Measurements from ENCODE around the gene PEX12.

Gene PEX12

DNA sequence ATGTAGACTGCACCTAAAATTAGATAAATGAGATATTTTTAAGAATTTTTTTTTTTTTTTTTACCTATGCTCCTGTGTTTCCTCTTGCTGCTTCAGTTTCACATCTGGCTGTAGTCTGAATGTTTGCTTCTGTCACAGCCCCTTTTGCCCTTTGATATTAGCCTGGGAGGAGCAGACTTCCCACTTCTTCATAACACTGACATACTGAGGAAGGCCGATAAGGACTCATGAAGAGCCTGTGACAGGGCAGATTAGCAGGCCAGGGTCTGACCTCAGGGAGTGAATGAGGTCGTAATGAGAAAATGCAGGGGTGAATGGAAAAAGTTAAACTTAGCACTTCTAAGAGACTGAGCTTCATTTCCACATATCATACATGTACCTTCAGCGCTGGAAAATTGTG lies 17.7 kb downstream of the PEX12 start, which contains the start of gene SLFN14:
Gene SLFN14, minus strand, starts transcription at position 117 of the 400 bp plus-strand sequence. CDS start 2,757 bp downstream, outside the sequence.
- H3K4me3 ChIP-seq (ENCODE audit: low read depth, low read length): no peak within 1 kb of the TSS
- DNase-seq (ENCODE audit: low read depth): no peak
- TF ChIP-seq, protein P1, sequence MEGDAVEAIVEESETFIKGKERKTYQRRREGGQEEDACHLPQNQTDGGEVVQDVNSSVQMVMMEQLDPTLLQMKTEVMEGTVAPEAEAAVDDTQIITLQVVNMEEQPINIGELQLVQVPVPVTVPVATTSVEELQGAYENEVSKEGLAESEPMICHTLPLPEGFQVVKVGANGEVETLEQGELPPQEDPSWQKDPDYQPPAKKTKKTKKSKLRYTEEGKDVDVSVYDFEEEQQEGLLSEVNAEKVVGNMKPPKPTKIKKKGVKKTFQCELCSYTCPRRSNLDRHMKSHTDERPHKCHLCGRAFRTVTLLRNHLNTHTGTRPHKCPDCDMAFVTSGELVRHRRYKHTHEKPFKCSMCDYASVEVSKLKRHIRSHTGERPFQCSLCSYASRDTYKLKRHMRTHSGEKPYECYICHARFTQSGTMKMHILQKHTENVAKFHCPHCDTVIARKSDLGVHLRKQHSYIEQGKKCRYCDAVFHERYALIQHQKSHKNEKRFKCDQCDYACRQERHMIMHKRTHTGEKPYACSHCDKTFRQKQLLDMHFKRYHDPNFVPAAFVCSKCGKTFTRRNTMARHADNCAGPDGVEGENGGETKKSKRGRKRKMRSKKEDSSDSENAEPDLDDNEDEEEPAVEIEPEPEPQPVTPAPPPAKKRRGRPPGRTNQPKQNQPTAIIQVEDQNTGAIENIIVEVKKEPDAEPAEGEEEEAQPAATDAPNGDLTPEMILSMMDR (conservative IDR thresholded peaks at IDR 0.05; ENCODE audit: low read depth, low read length): no peak

DNA sequence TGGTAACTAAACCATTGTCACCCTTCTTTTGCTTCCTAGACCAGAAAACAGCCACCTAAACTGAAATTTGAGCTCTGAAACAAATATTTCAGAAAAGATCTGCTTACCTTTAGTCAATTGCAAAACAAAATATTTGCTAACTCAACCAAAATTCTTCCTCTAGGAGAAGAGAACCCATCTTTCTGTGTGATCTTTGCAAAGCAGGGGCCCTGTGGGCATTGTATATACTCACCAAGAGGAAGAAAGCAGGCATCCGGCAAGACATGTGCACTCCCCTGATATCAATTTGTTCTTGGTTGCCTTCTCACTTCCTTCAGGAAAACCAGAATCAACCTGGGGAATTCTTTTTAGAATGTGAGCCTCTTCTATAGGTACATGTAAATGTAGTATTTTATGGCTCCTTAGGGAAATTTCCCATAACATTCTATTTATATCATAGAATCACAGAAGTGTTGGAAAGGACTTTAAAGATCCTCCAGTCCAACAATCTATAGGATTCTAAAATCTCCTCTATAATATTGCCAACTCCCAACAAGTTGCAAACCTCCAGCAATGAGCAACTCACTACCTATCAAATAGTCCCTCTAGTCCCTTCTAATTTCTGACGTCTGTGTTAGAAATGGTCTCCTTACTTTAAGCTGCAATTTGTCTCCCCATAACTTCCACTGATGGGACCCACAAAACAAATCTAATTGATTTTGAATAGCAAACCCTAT lies 18.7 kb downstream of the PEX12 start:
- no peak for DNase-seq (ENCODE audit: low read depth)
- TF ChIP-seq, protein P1 (conservative IDR thresholded peaks at IDR 0.05; ENCODE audit: low read depth, low read length): no peak

DNA sequence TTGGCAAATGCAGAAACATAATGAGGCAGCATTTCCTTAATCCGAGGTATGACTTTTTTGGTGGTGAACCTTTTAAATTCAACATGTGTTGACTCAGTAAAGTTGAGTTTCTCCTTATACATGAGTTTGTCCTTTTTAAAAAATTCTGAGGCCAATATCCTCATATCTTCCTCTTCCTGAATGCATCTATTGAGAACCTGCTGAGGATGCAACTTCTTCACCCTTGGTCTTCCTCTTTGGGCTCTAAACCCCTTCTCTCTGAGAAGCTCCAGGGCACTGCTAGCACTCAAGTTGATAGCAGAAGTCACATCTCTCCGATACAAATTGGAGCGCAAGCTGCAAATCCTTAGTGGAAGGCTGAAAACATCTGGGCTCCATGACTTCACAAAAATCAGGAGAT lies 21.0 kb downstream of the PEX12 start:
- no peak overlapping the region for H3K4me3 ChIP-seq (ENCODE audit: low read depth, low read length)
- TF ChIP-seq, protein P1 (conservative IDR thresholded peaks at IDR 0.05; ENCODE audit: low read depth, low read length): no peak
- DNase-seq (ENCODE audit: low read depth): no peak

More for the DNA sequence above, 18.7 kb downstream of the PEX12 start:
- no peak overlapping the region for H3K4me3 ChIP-seq (ENCODE audit: low read depth, low read length)

DNA sequence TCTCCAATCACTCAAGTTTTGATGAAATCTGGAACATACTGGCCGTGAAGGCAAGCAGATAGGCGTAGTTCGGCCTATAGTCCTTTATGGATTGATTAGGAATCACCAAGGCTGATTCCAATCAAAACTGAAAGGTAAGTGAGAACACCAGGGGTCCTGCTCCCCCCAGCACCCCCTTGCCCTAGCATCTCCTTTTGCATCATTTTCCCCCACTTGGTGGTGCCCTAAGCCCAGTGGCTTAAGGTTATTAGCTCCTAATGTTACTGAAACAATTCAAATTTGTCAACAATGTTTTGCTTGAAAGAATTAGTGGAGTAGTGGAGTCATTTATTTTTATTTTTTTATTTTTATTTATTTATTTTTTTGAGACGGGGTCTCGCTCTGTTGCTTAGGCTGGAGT lies 22.7 kb downstream of the PEX12 start:
- no peak overlapping the region for H3K4me3 ChIP-seq (ENCODE audit: low read depth, low read length)
- TF ChIP-seq, protein P1 (conservative IDR thresholded peaks at IDR 0.05; ENCODE audit: low read depth, low read length): peak; percentile 24
- DNase-seq (ENCODE audit: low read depth): no peak

DNA sequence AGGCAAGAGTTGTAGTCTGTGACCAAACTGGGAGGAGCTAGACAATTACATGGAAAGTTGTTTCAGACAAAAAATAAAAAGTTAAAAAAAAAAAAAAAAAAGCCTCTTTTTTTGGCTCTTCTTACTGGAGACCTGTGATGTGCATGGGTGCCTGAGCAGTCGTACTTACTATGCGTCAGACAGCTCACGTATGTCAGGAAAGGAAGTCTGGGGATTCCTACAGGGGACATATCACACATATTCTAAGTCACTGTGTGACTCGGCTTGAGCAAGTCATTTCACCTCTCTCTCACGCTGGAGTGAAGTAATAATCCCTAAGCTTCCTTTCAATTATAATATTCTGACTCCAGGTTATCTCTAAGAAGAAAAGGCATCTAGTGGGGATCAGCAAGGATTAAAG lies 23.7 kb downstream of the PEX12 start:
- DNase-seq (ENCODE audit: low read depth): no peak
- no peak overlapping the region for H3K4me3 ChIP-seq (ENCODE audit: low read depth, low read length)
- TF ChIP-seq, protein P1 (conservative IDR thresholded peaks at IDR 0.05; ENCODE audit: low read depth, low read length): no peak

DNA sequence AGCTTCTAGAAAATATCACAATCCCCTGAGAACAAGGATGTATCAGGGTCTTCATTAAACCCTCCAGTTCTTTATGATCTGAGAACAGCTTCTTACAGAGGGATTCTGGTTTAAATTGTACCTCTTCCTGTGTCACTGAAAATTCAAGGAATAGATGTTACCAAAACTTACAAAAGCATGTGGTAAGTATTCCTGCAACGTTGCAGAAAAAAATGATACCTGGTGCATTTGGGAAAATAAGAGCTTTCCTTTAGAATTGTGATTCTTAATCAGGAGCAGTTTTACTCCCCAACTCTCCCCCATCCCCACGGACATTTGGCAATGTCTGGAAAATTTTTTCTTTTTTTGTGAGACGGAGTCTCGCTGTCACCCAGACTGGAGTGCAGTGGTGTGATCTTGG lies 25.1 kb downstream of the PEX12 start:
- DNase-seq (ENCODE audit: low read depth): no peak
- H3K4me3 ChIP-seq (ENCODE audit: low read depth, low read length): no peak overlapping the region
- TF ChIP-seq, protein P1 (conservative IDR thresholded peaks at IDR 0.05; ENCODE audit: low read depth, low read length): no peak

DNA sequence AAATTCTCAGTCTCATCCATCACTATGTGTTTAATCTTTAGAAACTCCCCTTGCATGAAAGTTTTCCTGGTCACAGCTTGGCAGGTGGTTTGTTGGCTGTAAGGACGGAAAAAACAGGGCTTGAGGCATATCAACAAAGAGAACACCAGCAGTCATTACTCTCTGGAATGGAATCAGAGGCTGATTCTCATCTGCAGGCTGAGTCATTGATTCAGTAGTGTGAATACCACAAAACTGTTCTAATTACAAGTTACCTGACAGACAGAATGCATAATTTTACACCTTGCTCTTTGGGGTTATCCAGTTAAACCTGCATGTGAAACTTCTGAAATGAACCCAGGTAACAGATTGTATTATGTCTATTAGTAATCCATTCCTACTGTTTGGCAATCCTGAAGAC lies 29.4 kb downstream of the PEX12 start:
- no peak for DNase-seq (ENCODE audit: low read depth)
- H3K4me3 ChIP-seq (ENCODE audit: low read depth, low read length): no peak overlapping the region
- TF ChIP-seq, protein P1 (conservative IDR thresholded peaks at IDR 0.05; ENCODE audit: low read depth, low read length): no peak

All from choroid plexus epithelial cell (primary cell).